ENCODE data around the gene TRMT2A.

DNA sequence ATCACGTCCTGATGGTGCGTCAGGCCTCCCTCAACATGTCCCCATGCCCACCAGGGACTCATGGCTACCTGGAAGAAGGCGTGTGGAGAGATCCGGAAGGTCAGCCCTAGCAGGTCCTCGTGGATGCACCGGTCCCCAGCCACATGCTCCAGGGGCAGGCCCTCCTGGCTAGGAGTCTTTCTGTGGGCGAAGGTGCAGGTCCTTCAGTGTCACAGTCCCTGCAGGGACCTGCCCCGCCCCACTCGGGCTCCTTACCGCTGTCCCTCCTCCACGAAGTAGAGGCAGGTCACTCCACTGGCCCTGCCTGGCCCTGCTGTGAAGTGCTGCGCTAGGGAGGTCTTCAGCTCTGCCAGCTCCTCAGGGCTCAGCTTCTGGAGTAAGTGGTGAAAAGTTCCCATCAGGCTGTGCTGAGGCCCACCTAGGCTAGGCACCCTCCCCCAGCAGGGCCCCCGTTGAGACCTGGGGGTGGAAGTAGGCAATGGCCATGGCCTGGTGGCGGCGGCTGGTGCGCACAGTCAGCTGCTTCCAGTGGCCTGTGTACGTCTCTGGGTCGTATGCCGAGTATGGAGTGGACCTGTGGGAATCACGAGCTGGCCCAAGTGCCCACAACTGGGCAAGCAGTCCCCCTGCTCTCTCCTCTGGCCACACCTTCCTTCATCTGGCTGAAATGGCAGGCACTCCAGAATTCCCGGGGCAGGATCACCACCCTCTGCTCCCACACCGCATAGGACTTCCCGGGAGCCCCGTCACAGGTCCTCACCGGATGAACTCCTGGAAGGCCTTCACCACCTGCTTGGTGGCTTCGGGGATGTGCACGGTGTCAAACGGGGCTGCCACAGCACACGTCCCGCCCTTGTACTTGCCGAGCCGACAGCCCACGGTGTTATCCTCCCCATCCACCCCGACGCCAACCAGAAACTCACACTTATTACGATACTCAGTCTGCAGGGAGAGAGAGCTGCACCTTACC, 2.2 kb downstream of the TRMT2A start:
- TF ChIP-seq POLR2A (IDR thresholded peaks at IDR 0.05; ENCODE audit: low read depth, low read length), result no peak
- TF ChIP-seq PAX5 (IDR thresholded peaks at IDR 0.05; ENCODE audit: insufficient read depth, low read length, severe bottlenecking), result no peak
- no peak for TF ChIP-seq TAF1 (IDR thresholded peaks at IDR 0.05; ENCODE audit: low read depth, low read length)
- TF ChIP-seq POLR2AphosphoS5 (IDR thresholded peaks at IDR 0.05; ENCODE audit: low read depth, low read length), result no peak
- TF ChIP-seq SPI1 (IDR thresholded peaks at IDR 0.05; ENCODE audit: low read depth, low read length), result no peak
- no peak for TF ChIP-seq POU2F2 (IDR thresholded peaks at IDR 0.05; ENCODE audit: low read depth, low read length)

Data from GM12891 (cell line).